Aorta (tissue), 5 donors: Measurements from ENCODE around the gene KRTAP10-3. TPM values are rescaled to one million over a fixed set of nuclear protein-coding genes. Genes with fewer than 3 reads are reported as not detected.
"Not testable (repeated sequence)": the region's sequence is repeated elsewhere in the genome, so short reads cannot be mapped to it uniquely, and the experiment has no call there.

ENCODE experiments used
- ATAC-seq: fragments of 200-7000 bp; cut with Tn5 transposase; one replicate; pipeline ENCODE4 v1.9.1; 2022; ENCODE audit warnings: moderate library complexity; ENCODE audit not compliant: low FRiP score
- DNase-seq, 2 donors: peaks; one replicate each; pipeline ENCODE4 v3.0.0-alpha.2; 2020
- H3K27ac ChIP-seq, 2 donors: one replicate each; pipeline ENCODE4 v1.5.1; 2013; ENCODE audit warnings: low read length in 2 of 2, mild to moderate bottlenecking in 2 of 2, moderate library complexity in 2 of 2, control low read depth in 1 of 2, inconsistent platforms in 1 of 2, low read depth in 1 of 2
- H3K27me3 ChIP-seq, 2 donors: one replicate each; pipeline ENCODE4 v1.6.1; 2013; ENCODE audit warnings: control low read depth in 1 of 2, low read length in 1 of 2, mild to moderate bottlenecking in 1 of 2, moderate library complexity in 1 of 2; ENCODE audit not compliant: insufficient read depth in 2 of 2, control insufficient read depth in 1 of 2
- H3K36me3 ChIP-seq, 2 donors: one replicate each; pipeline ENCODE4 v1.6.1; 2013; ENCODE audit warnings: control low read depth in 1 of 2, low read length in 1 of 2, mild to moderate bottlenecking in 1 of 2; ENCODE audit not compliant: insufficient read depth in 2 of 2, control insufficient read depth in 1 of 2
- H3K4me1 ChIP-seq, 2 donors: one replicate each; pipeline ENCODE4 v1.6.1; 2013; ENCODE audit warnings: low read length in 2 of 2, control low read depth in 1 of 2, mild to moderate bottlenecking in 1 of 2, moderate library complexity in 1 of 2; ENCODE audit not compliant: insufficient read depth in 2 of 2, control insufficient read depth in 1 of 2
- H3K4me3 ChIP-seq, 2 donors: one replicate each; pipeline ENCODE4 v1.5.1; 2013; ENCODE audit warnings: low read length in 2 of 2, control low read depth in 1 of 2, mild to moderate bottlenecking in 1 of 2
- H3K9me3 ChIP-seq: one replicate; pipeline ENCODE4 v1.6.1; 2013; ENCODE audit warnings: mild to moderate bottlenecking, low read length; ENCODE audit not compliant: control insufficient read depth
- WGBS, 2 donors: extraction: QIAGEN DNeasy Blood & Tissue Kit; methylation state at CpG; one replicate each; pipeline ENCODE4 v1.1.7; 2013; 5-methylcytosine and 5-hydroxymethylcytosine counted together
- intact Hi-C, 2 donors: fragments of 100-400 bp; cut with DNase I; formaldehyde crosslinking; loops; one replicate each; pipeline versions ENCODE4 v1.14.2 to v1.15.0; 2022
- polyA plus RNA-seq, 2 donors: library from polyadenylated mRNA; stranded (reverse); fragments of 200-250 nt; gene quantifications; one replicate each; pipeline ENCODE4 v1.2.3, GENCODE V29; 2013
- total RNA-seq, 2 donors: library from RNA; stranded (reverse); fragmentation: NEBNext Ultra II Directional; extraction: Animal tissue kit (Norgen Biotek cat#: 25700); gene quantifications; one replicate each; pipeline ENCODE4 v1.2.1, GENCODE V29; 2021
- donor health status: healthy with polysubstance abuse.
- donor health status: Bipolar disorder and iron deficiency.
- donor health status: DM: no; HTN: no; CAD: no.
- donor health status: DM: no; HTN: no; CAD: no.
- donor health status: DM: yes; HTN: yes; CAD: no.

The KRTAP10-3 gene
- total and polyA plus RNA-seq, 4 donors = not detected

DNA sequence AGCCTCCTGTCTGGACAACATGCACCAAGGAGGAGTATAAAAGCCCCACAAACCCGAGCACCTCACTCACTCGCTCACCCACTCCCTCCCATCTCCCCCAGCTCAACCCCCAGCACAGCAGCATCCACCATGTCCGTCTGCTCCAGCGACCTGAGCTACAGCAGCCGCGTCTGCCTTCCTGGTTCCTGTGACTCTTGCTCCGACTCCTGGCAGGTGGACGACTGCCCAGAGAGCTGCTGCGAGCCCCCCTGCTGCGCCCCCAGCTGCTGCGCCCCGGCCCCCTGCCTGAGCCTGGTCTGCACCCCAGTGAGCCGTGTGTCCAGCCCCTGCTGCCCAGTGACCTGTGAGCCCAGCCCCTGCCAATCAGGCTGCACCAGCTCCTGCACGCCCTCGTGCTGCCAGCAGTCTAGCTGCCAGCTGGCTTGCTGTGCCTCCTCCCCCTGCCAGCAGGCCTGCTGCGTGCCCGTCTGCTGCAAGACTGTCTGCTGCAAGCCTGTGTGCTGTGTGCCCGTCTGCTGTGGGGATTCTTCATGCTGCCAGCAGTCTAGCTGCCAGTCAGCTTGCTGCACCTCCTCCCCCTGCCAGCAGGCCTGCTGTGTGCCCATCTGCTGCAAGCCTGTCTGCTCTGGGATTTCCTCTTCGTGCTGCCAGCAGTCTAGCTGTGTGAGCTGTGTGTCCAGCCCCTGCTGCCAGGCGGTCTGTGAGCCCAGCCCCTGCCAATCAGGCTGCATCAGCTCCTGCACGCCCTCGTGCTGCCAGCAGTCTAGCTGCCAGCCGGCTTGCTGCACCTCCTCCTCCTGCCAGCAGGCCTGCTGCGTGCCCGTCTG lies 15.2 kb upstream of the KRTAP10-3 start, which contains the start of gene KRTAP10-4:
TSS of gene KRTAP10-4 (plus strand) at position 100 of the 827 bp plus-strand sequence. CDS start at position 130, 30 bp downstream.
- H3K36me3 ChIP-seq, H3K4me1 ChIP-seq, H3K27ac ChIP-seq, ATAC-seq, H3K4me3 ChIP-seq, intact Hi-C loops, H3K27me3 ChIP-seq, H3K9me3 ChIP-seq: not testable (repeated sequence)
- DNase-seq = peak in 1 of 2 donors; percentile 73
- 35 to 44% methylated on average over 21 to 23 of the region's 25 CpGs for WGBS, 2 donors

DNA sequence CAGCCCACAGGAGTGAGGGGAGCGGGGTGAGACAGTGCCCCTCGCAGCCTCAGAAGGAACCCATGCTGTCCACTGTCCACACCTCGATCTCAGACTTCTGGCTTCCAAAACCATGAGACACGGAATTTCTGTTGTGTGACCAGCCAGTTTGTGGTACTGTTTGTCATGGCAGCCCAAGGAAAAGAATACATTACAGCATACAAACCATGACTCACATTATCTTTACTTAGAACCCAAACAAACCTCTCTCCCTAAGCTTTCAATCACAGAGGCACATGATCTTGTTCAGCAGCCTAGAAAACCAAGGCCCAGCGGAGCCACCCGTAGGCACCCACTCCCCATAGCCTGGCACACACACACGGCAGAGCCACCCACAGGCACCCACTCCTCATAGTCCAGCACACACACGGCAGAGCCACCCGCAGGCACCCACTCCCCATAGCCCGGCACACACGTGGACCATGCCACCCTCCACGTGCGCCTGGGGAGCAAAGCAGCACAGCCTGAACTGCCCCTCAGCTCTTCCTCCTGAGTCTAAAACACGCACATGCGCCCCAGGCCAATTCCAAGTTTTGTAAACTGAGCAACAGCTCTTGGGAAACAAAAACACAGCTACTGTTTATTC lies 14.5 kb upstream of the KRTAP10-3 start:
- no peak for ATAC-seq
- Histone ChIP-seq H3K36me3 (no peaks in the 10 kb centered on the region), H3K27me3 (no peaks in the 10 kb centered on the region), H3K27ac (no peak overlapping the region), H3K4me3 (no peak overlapping the region), H3K4me1 (no peaks in the 10 kb centered on the region), H3K9me3 (peaks cover 6% of the 10 kb centered on the region)
- intact Hi-C loops = no loop called here
- DNase-seq = peak in 1 of 2 donors; percentile 50
- 44% methylated on average over 15 of the region's 15 CpGs for WGBS, 2 donors

DNA sequence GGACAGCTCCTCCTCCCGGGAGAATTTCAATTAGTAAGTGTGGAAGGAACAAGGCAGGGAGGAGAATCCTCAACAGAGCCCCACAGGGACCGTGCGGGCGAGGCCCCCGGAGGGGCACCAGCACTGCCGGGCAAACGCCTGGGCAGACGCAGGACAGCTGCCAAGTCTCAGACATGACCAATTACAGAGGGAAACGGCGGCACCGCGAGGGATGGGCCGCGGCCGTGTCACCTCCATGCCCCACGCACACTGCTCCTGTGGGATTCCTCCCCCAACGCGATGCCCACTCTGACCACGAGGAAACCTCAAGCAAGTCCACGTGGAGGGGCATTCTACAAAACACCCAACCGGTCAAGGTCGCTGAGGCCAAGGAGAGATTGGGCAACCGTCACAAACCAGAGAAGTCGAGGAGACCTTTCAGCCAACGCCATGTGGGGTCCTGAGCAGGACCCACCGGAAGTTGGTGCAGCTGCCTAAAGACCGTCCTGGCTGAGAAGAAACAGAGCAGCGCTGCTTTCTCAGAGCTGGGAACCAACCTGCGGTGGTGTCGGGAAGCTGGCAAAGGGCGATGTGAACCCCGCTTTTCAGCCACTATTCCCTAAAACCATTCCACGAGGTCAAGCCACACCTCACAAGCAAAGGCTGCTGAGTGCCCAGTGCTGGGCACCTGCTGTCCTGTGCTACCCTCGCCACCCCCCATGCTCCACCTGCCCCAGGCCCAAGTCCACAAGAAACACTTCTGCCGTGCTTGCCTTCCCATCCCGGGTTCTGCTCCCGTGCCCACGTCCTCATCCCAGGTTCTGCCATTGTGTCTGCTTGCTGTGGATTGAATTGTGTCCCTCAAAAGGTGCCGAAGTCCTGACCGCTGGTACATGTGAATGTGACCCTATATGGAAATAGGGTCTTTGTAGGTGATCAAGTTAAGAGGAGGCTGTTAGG lies 13.5 kb upstream of the KRTAP10-3 start:
- Histone ChIP-seq H3K27ac (no peak overlapping the region), H3K36me3 (no peaks in the 10 kb centered on the region), H3K4me3 (no peak overlapping the region), H3K4me1 (no peaks in the 10 kb centered on the region), H3K9me3 (peaks cover 2% of the 10 kb centered on the region), H3K27me3 (no peaks in the 10 kb centered on the region)
- intact Hi-C loops = no loop called here
- WGBS, 2 donors = 94 to 95% methylated on average over 39 to 40 of the region's 40 CpGs
- DNase-seq (peak in 1 of 2 donors; percentile 65), ATAC-seq (no peak)

DNA sequence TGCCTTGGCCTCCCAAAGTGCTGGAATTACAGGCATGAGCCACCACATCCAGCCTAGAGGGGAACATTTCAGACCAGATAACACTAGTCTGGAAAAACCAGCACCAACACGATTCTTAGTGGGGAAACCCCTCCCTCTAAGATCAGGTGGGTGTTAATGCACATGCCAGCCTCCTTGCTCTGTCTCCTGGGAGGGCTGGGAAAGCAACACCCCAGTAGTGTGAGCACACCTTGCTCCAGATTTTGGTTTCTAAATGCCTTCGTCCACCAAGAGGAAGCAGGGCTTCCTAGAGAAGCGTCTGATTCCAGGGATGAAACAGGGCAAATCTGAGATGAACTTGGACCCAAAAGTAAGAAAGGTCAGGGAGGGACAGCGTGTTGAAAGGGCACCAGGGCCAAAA lies 12.7 kb upstream of the KRTAP10-3 start:
- Histone ChIP-seq H3K36me3 (no peaks in the 10 kb centered on the region), H3K4me1 (no peaks in the 10 kb centered on the region), H3K27me3 (no peaks in the 10 kb centered on the region), H3K27ac (no peak overlapping the region), H3K4me3 (no peak overlapping the region), H3K9me3 (peaks cover 2% of the 10 kb centered on the region)
- DNase-seq (no peak), ATAC-seq (no peak)
- WGBS, 2 donors = 72 to 87% methylated on average over 4 of the region's 4 CpGs
- intact Hi-C loops = no loop called here

DNA sequence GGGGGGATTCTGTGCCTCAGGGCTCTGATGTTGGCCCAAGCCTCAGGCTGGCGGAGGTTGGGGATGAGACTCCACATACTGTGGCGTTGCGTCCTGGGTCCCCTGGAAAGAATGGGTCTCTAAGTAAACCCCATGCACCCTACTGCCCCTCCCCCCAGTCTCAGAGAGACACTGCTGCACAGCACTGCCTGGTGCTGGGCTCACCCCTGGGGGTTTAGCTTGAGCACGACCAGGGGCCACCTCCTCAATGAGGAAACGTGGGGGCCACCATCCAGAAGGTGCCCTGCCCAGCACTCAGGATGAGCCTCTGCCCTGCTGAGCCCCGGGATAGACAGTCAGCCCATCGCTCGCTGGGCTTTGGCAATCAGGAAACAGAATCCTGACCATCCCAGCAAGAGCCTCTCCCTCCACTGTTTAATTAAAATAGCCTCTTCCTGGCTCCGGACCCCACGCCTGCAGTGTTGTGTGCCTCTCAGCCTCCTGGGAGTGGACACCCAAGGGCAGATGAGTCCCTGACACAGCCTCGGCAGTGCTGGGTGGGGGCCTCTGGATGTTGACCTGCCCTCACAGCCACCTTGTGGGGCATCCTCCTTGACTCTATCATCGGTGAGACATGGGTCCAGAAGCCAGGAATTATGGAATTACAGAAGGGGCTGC lies 11.4 kb upstream of the KRTAP10-3 start:
- H3K36me3 ChIP-seq = no peaks in the 10 kb centered on the region
- DNase-seq = peak in 1 of 2 donors; percentile 59
- intact Hi-C loops = no loop called here
- H3K9me3 ChIP-seq = peaks cover 2% of the 10 kb centered on the region
- 88 to 90% methylated on average over 12 of the region's 12 CpGs for WGBS, 2 donors
- no peak overlapping the region for H3K27ac ChIP-seq
- ATAC-seq = no peak
- H3K4me3 ChIP-seq = no peak overlapping the region
- no peaks in the 10 kb centered on the region for H3K4me1 ChIP-seq
- H3K27me3 ChIP-seq = no peaks in the 10 kb centered on the region

DNA sequence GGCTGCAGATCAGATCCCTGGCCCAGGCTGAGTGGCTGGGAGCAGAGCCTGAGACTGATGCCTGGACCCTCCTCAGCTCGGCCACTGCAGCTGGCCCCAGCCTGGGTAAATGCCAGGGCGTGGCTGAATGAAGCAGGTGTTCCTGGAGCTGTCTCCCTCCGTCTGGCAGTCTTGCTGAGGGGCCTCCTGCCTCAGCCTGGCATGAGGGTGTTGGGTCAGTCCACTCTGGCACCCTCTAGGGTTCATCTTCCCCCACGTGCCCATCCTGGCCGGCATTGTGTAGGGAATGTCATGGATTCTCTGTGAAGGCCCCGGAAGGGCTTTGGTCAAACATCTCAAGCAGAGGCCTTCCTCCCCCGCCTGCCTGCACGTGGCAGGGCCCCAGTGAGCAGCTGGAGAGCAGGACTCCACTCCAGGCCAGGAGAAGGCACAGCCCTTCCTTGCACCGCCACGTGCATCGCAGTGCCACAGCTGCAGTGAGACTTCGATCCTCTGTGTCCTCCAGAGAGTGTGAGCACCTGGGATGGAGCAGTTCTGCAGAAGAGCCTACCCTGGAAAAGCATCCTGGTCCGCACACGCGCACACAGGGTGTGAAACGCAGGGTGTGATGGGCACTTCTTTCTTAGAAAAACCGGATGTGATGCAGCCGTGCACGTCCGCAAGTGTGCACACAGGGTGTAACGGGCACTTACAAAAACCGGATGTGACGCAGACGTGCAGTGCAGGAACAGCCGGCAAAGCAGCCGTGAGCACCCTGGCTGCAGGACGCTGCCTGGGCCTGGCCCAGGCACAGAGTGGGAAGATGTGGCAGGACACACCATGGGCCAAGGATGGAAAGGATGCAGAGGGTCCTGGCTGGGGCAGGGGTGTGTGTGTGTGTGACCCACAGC lies 10.3 kb upstream of the KRTAP10-3 start:
- H3K36me3 ChIP-seq = no peaks in the 10 kb centered on the region
- ATAC-seq (no peak), DNase-seq (no peak)
- 80 to 84% methylated on average over 27 of the region's 27 CpGs for WGBS, 2 donors
- H3K27me3 ChIP-seq = no peaks in the 10 kb centered on the region
- intact Hi-C loops = no loop called here
- no peak overlapping the region for H3K27ac ChIP-seq
- no peaks in the 10 kb centered on the region for H3K4me1 ChIP-seq
- peaks cover 2% of the 10 kb centered on the region for H3K9me3 ChIP-seq
- H3K4me3 ChIP-seq = no peak overlapping the region

DNA sequence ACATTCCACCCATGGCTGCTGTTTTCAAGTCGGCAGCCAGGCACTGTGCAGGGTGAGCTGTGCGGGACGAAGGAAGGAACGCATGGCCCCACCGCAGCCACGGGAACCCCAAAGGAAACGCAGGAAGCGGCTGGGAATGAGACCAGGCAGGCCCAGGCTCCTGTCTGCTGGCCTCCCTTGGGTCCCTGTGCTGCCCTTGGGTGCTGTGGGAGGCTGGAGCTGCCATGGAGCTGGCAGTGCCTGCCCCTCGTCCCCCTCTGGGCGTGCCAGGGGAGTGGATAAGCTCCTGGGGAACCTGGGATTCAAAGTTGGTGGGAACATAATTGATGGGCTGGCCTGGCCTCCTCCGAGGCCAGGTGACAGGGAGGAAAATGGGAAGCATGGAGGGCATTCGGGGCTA lies 9.7 kb upstream of the KRTAP10-3 start:
- H3K36me3 ChIP-seq = no peaks in the 10 kb centered on the region
- H3K27ac ChIP-seq = no peak overlapping the region
- no peaks in the 10 kb centered on the region for H3K27me3 ChIP-seq
- no peak for DNase-seq
- ATAC-seq = no peak
- intact Hi-C loops = no loop called here
- 84 to 88% methylated on average over 12 of the region's 12 CpGs for WGBS, 2 donors
- H3K4me1 ChIP-seq = no peaks in the 10 kb centered on the region
- H3K9me3 ChIP-seq = peaks cover 2% of the 10 kb centered on the region
- no peak overlapping the region for H3K4me3 ChIP-seq
